OCI-LY1 (cell line): ENCODE measurements around the gene PICK1.

Experiments
- H2AFZ ChIP-seq: fragments of 200-600 bp; sonication (generic), shearing (Covaris generic); 2 replicates; pipeline ENCODE4 v1.6.0; 2014; ENCODE audit warnings: antibody characterized with exemption, mild to moderate bottlenecking, low read length
- H3F3A ChIP-seq: fragments of 200-600 bp; sonication (generic), shearing (Covaris generic); 2 replicates; pipeline ENCODE4 v1.6.0; 2014; ENCODE audit warnings: mild to moderate bottlenecking, antibody characterized with exemption, low read length, moderate library complexity; ENCODE audit not compliant: insufficient read depth
- H3K27ac ChIP-seq: fragments of 200-600 bp; sonication (generic); 2 replicates; pipeline ENCODE4 v1.5.1; 2014; ENCODE audit warnings: low read length, mixed run types, mild to moderate bottlenecking, low read depth; ENCODE audit not compliant: poor library complexity, severe bottlenecking
- H3K27me3 ChIP-seq: fragments of 200-600 bp; sonication (generic); 2 replicates; pipeline ENCODE4 v1.6.0; 2014; ENCODE audit warnings: antibody characterized with exemption, mild to moderate bottlenecking, low read length, moderate library complexity; ENCODE audit not compliant: insufficient read depth
- H3K36me3 ChIP-seq: fragments of 200-600 bp; sonication (generic); 2 replicates; pipeline ENCODE4 v1.6.1; 2014; ENCODE audit warnings: mild to moderate bottlenecking, antibody characterized with exemption, low read length, moderate library complexity, mixed read lengths; ENCODE audit not compliant: insufficient read depth
- H3K4me1 ChIP-seq: fragments of 200-600 bp; sonication (generic); 2 replicates; pipeline ENCODE4 v1.5.1; 2014; ENCODE audit warnings: mild to moderate bottlenecking, low read length, moderate library complexity; ENCODE audit not compliant: insufficient read depth, severe bottlenecking
- H3K4me2 ChIP-seq: fragments of 200-600 bp; sonication (generic), shearing (Covaris generic); 2 replicates; pipeline ENCODE4 v1.6.1; 2014; ENCODE audit warnings: low read length
- H3K4me3 ChIP-seq: fragments of 200-600 bp; sonication (generic); 2 replicates; pipeline ENCODE4 v1.5.1; 2014; ENCODE audit warnings: low read length, low read depth, mild to moderate bottlenecking, mixed read lengths; ENCODE audit not compliant: poor library complexity, severe bottlenecking
- H3K79me2 ChIP-seq: fragments of 200-600 bp; shearing (Covaris generic); 2 replicates; pipeline ENCODE4 v1.6.1; 2016; ENCODE audit warnings: mixed run types, low read length, mixed read lengths; ENCODE audit not compliant: insufficient read depth
- H3K9ac ChIP-seq: fragments of 200-600 bp; sonication (generic), shearing (Covaris generic); 2 replicates; pipeline ENCODE4 v1.6.1; 2014; ENCODE audit warnings: mild to moderate bottlenecking, low read length, mixed read lengths
- H3K9me2 ChIP-seq: fragments of 200-600 bp; sonication (generic), shearing (Covaris generic); 2 replicates; pipeline ENCODE4 v1.6.1; 2014; ENCODE audit warnings: low read depth, mild to moderate bottlenecking, low read length, mixed read lengths
- H3K9me3 ChIP-seq: fragments of 200-600 bp; shearing (Covaris generic); 2 replicates; pipeline ENCODE4 v1.6.1; 2014; ENCODE audit warnings: low read length, mixed read lengths
- H4K20me1 ChIP-seq: fragments of 200-600 bp; sonication (generic), shearing (Covaris generic); 2 replicates; pipeline ENCODE4 v1.6.0; 2016; ENCODE audit warnings: mild to moderate bottlenecking, low read length; ENCODE audit not compliant: insufficient read depth
- CTCF ChIP-seq: fragments of 200-600 bp; sonication (generic), shearing (Covaris generic); IDR thresholded peaks from 2 replicates; pipeline ENCODE4 v1.5.1; 2017; ENCODE audit warnings: mild to moderate bottlenecking, antibody characterized with exemption, low read length, moderate library complexity, mixed read lengths
- EZH2 ChIP-seq: fragments of 200-600 bp; sonication (generic), shearing (Covaris generic); IDR thresholded peaks from 2 replicates; pipeline ENCODE4 v1.8.0; 2017; ENCODE audit warnings: borderline replicate concordance, mixed run types, mild to moderate bottlenecking, antibody characterized with exemption, low read length, moderate library complexity, mixed read lengths

The PICK1 gene

GRCh38 chr22:38082986-38083710, 25.9 kb downstream of the PICK1 start:
- TF ChIP-seq CTCF, result no peak
- Histone ChIP-seq H3K79me2 (no peaks in the 10 kb centered on the region), H3K4me1 (no peaks in the 10 kb centered on the region), H3K27me3 (0 out of 2 replicates have a peak, but pooled peaks cover 3% of the 10 kb centered on the region), H3K4me2 (no peak overlapping the region), H3K9me3 (no peaks in the 10 kb centered on the region), H3K9me2 (no peaks in the 10 kb centered on the region), H3K4me3 (no peak overlapping the region), H3K9ac (no peak overlapping the region), H3F3A (no peaks in the 10 kb centered on the region), H4K20me1 (no peaks in the 10 kb centered on the region), H3K36me3 (no peaks in the 10 kb centered on the region), H2AFZ (no peak overlapping the region), H3K27ac (no peak overlapping the region)

GRCh38 chr22:38083931-38084631, 26.9 kb downstream of the PICK1 start, which contains the start of gene SLC16A8:
SLC16A8 (minus strand) TSS chr22:38084184; CDS start chr22:38082873, 1,311 bp downstream.
- H3K27ac ChIP-seq, result no peak within 1 kb of the TSS
- no peak within 1 kb of the TSS for H3K9ac ChIP-seq
- H3K9me3 ChIP-seq, result no peaks in the 10 kb centered on the region
- no peaks in the 10 kb centered on the region for H3F3A ChIP-seq
- no peaks in the 10 kb centered on the region for H3K27me3 ChIP-seq
- H4K20me1 ChIP-seq, result no peaks in the 10 kb centered on the region
- no peaks in the 10 kb centered on the region for H3K9me2 ChIP-seq
- H3K4me3 ChIP-seq, result no peak within 1 kb of the TSS
- no peak for TF ChIP-seq EZH2
- no peak for TF ChIP-seq CTCF
- no peak within 1 kb of the TSS for H3K4me2 ChIP-seq
- H3K79me2 ChIP-seq, result no peaks in the 10 kb centered on the region
- H2AFZ ChIP-seq, result no peak within 1 kb of the TSS
- no peaks in the 10 kb centered on the region for H3K36me3 ChIP-seq
- no peaks in the 10 kb centered on the region for H3K4me1 ChIP-seq

- H3K9me3 ChIP-seq, result no peaks in the 10 kb centered on the region
- H3K27ac ChIP-seq, result no peak overlapping the region
- no peaks in the 10 kb centered on the region for H3K9me2 ChIP-seq
- no peak overlapping the region for H3K4me2 ChIP-seq
- H3K9ac ChIP-seq, result no peak overlapping the region
- no peaks in the 10 kb centered on the region for H3K79me2 ChIP-seq
- no peaks in the 10 kb centered on the region for H3K27me3 ChIP-seq
- no peak for TF ChIP-seq CTCF
- no peak for TF ChIP-seq EZH2
- H4K20me1 ChIP-seq, result no peaks in the 10 kb centered on the region
- no peaks in the 10 kb centered on the region for H3K36me3 ChIP-seq
- no peaks in the 10 kb centered on the region for H3F3A ChIP-seq
- no peaks in the 10 kb centered on the region for H3K4me1 ChIP-seq
- H2AFZ ChIP-seq, result no peak overlapping the region
- no peak overlapping the region for H3K4me3 ChIP-seq
Observed at GRCh38 chr22:38085056-38085455, 27.9 kb downstream of the PICK1 start.
